ENCODE results near the gene ABCB6. TPM values are rescaled to one million over a fixed set of nuclear protein-coding genes. Genes with fewer than 3 reads are reported as not detected.

The ABCB6 gene
- polyA plus RNA-seq, 1 donor (not counting 4 experiments of a cell fraction or from before 2014, with no cell fraction given) = 10.5 TPM

GRCh38 chr2:219221957-219222518 is 3.3 kb upstream of the ABCB6 start:
- no peak overlapping the region for H3K27ac ChIP-seq (ENCODE audit: control insufficient read depth, insufficient read depth, low read length)
- H3K4me2 ChIP-seq (ENCODE audit: control insufficient read depth, extremely low read depth, insufficient read depth, low read depth, low read length) = no peak overlapping the region
- no peak overlapping the region for H3K9ac ChIP-seq (ENCODE audit: control insufficient read depth, extremely low read depth, insufficient read depth, low read length)
- H3K4me1 ChIP-seq (ENCODE audit: control insufficient read depth, extremely low read depth, insufficient read depth, low read length) = peaks cover 18% of the 10 kb centered on the region
- DNase-seq (ENCODE audit: low read depth, low spot score) (no peak), FAIRE-seq (no peak)
- no peaks in the 10 kb centered on the region for H4K20me1 ChIP-seq (ENCODE audit: control insufficient read depth, extremely low read depth, insufficient read depth, low read length)
- TF ChIP-seq EZH2 (IDR thresholded peaks at IDR 0.05; ENCODE audit: low read length) = no peak
- no peak for TF ChIP-seq CTCF (optimal IDR thresholded peaks at IDR 0.05 in 1 of 3, IDR thresholded peaks at IDR 0.05 in 1 of 3, conservative IDR thresholded peaks at IDR 0.05 in 1 of 3; ENCODE audit: extremely low read depth in 1 of 3, insufficient read depth in 2 of 3, low read length in 3 of 3)
- H3K79me2 ChIP-seq (ENCODE audit: control insufficient read depth, insufficient read depth, low read length) = peaks cover 4% of the 10 kb centered on the region
- H3K36me3 ChIP-seq (ENCODE audit: control insufficient read depth in 2 of 2, extremely low read depth in 1 of 2, insufficient read depth in 2 of 2, low read length in 2 of 2) = peaks cover 37 to 44% of the 10 kb centered on the region in 2 experiments
- no peaks in the 10 kb centered on the region for H3K27me3 ChIP-seq (ENCODE audit: control insufficient read depth, extremely low read depth, insufficient read depth, low read length)
- dilution Hi-C loops (cut with MboI; ENCODE audit: extremely low pct_ligation_motif_present, low sequenced_read_pairs) = no loop called here
- no peak overlapping the region for H3K4me3 ChIP-seq (ENCODE audit: control insufficient read depth in 2 of 3, extremely low read depth in 1 of 3, insufficient read depth in 2 of 3, low read depth in 1 of 3, low read length in 3 of 3)
- H2AFZ ChIP-seq (ENCODE audit: control insufficient read depth, low read length) = no peak overlapping the region
- no peaks in the 10 kb centered on the region for H3K9me1 ChIP-seq (ENCODE audit: control insufficient read depth, extremely low read depth, insufficient read depth, low read length)
- H3K9me3 ChIP-seq (ENCODE audit: control insufficient read depth, low read depth, low read length) = no peaks in the 10 kb centered on the region

GRCh38 chr2:219220652-219221402 is 2.1 kb upstream of the ABCB6 start:
- no peaks in the 10 kb centered on the region for H3K79me2 ChIP-seq (ENCODE audit: control insufficient read depth, insufficient read depth, low read length)
- dilution Hi-C loops (cut with MboI; ENCODE audit: extremely low pct_ligation_motif_present, low sequenced_read_pairs) = no loop called here
- H4K20me1 ChIP-seq (ENCODE audit: control insufficient read depth, extremely low read depth, insufficient read depth, low read length) = no peaks in the 10 kb centered on the region
- no peak overlapping the region for H3K9ac ChIP-seq (ENCODE audit: control insufficient read depth, extremely low read depth, insufficient read depth, low read length)
- no peak overlapping the region for H3K4me2 ChIP-seq (ENCODE audit: control insufficient read depth, extremely low read depth, insufficient read depth, low read depth, low read length)
- no peaks in the 10 kb centered on the region for H3K9me1 ChIP-seq (ENCODE audit: control insufficient read depth, extremely low read depth, insufficient read depth, low read length)
- H3K27ac ChIP-seq (ENCODE audit: control insufficient read depth, insufficient read depth, low read length) = no peak overlapping the region
- no peaks in the 10 kb centered on the region for H3K9me3 ChIP-seq (ENCODE audit: control insufficient read depth, low read depth, low read length)
- peaks cover 18% of the 10 kb centered on the region for H3K4me1 ChIP-seq (ENCODE audit: control insufficient read depth, extremely low read depth, insufficient read depth, low read length)
- peaks cover 31 to 46% of the 10 kb centered on the region in 2 experiments for H3K36me3 ChIP-seq (ENCODE audit: control insufficient read depth in 2 of 2, extremely low read depth in 1 of 2, insufficient read depth in 2 of 2, low read length in 2 of 2)
- no peaks in the 10 kb centered on the region for H3K27me3 ChIP-seq (ENCODE audit: control insufficient read depth, extremely low read depth, insufficient read depth, low read length)
- no peak for FAIRE-seq
- no peak for DNase-seq (ENCODE audit: low read depth, low spot score)
- H2AFZ ChIP-seq (ENCODE audit: control insufficient read depth, low read length) = no peak overlapping the region
- no peak for TF ChIP-seq EZH2 (IDR thresholded peaks at IDR 0.05; ENCODE audit: low read length)
- no peak overlapping the region for H3K4me3 ChIP-seq (ENCODE audit: control insufficient read depth in 2 of 3, extremely low read depth in 1 of 3, insufficient read depth in 2 of 3, low read depth in 1 of 3, low read length in 3 of 3)
